Activated CD4-positive, alpha-beta T cell treated with anti-CD3 and anti-CD28 coated beads, Interleukin-2, Interleukin-6, amounts not matched to agents 100 ng/mL and 50 ng/mL, durations not matched to agents 16 hours and 8 hours (primary cell): ENCODE results near the gene CNBP.
"Not testable (repeated sequence)": the region's sequence is repeated elsewhere in the genome, so short reads cannot be mapped to it uniquely, and the experiment has no call there.

Experiments used
- DNase-seq: peaks from one replicate; pipeline ENCODE4 v3.0.0-alpha.2; 2020

Gene CNBP

DNA sequence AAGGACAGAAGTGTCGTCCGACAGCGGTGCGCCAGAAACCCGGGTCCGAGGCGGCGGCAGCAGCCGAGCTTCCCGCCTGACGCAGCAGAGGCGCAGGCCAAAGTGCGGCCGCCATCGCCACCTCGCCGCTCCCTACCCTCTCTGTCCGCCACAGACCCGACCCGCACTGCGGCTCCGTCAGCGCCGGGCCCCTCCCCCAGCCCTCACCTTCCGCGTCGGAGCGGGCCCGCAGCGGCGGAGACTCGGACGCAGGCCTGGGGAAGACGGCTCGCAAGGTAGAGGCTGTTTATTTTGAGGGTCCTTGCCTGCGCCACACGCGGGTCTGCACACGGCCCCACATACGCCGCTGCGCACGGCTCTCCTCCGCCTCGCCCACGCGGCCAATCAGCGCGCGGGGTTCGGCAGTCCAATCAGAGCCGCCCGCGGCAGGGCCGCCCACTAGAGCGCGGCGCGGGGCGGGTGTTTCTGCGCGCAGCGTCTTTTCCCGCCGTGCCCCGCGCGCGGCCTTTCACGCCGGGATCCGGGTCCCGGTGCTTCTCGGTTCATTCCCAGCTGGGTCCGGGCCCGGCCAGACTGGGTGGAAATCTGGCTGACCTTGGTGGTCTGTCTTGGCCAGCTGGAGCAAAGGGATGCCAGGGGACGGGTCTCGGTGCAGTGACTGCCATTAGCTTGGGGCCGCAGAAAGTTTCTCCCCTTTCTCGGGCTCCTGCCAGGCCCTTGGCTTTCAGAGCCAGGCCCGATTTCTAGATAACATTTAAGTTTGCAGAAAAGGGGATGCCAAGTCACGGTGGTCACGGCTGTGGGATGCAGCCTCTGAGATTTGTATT is at the start of gene CNBP:
Gene CNBP, minus strand, starts transcription at position 328 of the 827 bp plus-strand sequence. CDS start 12,139 bp downstream, outside the sequence.
- DNase-seq: peak; percentile 96

DNA sequence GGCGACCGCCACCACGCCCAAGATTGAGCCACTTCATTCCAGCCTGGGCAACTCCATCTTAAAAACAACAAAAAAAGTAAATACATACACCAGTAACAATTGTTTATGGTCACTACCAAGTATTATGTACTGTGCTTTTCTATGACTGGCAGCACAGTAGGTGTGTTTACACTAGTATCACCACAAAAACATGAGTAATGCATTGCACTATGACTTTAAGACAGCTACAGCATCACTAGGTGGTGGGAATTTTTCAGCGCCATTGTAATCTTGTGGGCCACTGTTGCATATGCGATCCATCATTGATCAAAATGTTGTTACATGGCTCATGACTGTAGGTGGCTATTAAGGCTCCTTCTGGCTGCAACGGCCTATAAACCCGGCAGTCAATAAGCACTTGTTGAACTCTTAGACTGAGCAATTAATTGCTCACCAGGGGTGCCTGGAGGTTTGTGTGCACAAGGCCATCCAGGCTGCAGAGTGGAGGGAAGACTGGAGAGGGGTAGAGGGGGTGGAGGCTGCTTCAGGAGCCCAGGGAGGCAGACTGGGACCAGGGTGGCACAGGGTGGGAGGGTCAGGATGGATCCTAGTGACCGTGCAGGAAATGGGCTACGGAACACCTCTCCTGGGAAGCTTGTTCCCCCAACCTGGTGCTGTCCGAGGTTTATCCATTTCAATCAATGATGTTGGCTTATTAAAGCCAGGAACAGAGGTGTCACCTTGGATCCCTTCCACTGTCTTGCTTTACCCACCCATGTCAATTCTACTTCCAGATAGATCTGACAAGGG is 47.8 kb upstream of the CNBP start:
- peak; percentile 32 for DNase-seq

DNA sequence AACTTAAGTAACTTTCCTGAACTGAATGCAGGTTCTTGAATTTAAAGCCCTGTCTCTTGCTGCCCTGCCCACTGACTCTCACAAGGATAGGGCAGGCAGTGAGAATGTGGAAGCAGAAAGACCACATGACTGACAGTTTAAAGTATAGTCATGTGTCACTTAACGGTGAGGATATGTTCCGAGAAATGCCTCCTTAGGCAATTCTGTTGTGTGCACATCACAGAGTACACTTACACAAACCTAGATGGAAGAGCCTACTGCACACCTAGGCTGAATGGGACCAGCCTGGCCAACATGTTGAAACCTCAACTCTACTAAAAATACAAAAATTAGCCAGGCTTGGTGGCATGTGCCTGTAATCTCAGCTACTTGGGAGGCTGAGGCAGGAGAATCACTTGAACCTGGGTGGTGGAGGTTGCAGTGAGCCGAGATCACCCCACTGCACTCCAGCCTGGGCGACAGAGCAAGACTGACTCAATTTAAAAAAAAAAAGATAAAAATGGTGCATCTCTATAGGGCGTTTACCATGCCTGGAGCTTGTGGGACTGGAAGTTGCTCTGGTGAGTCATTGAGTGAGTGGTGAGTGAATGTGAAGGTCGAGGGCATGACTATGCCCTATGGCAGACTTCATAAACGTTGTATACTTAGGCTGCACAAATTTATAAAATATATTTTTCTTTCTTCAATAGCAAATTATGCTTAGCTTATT is 46.8 kb upstream of the CNBP start:
- DNase-seq: peak; percentile 86

- DNase-seq: peak; percentile 12
Measured at GRCh38 chr3:129228891-129229585, 45.3 kb upstream of the CNBP start.

DNA sequence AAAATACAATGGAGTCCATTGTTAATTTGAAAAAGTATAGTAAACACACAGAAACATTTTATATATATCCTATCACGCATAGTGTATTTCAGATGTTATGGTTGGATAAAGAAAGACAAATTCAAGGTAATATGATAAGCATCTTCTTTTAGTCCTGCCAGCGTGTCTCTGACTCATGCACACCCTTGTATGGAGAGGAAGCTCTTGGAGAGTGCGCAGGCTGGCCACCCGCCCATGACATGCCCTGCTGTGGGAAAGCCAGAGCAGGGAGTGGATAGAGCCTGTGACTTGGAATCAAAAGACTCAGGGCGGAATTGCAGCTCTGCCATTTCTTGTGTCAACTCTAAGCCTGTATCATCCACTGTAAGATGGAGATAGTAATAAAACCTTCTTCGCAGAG is 42.7 kb upstream of the CNBP start:
- DNase-seq: peak; percentile 29

- peak; percentile 56 for DNase-seq
Measured at GRCh38 chr3:129224984-129225393, 41.3 kb upstream of the CNBP start.

DNA sequence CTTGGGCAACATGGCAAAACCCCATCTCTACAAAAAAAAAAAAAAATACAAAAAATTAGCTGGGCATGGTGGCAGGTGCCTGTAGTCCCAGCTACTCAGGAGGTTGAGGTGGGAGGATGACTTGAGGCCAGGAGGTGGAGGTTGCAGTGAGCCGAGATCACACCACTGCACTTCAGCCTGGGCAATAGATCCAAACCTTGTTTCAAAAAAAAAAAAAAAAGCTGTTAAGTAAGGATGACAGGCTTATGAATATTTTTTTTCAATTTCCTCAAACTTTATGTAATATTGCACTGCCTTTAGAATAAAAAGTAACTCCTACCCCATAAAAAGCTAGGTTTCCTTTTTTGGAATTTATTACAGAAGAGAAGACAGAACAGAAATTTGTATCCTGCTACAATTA is 40.7 kb upstream of the CNBP start:
- not testable (repeated sequence) for DNase-seq

- DNase-seq: no peak
Measured at GRCh38 chr3:129218742-129219141, 35.0 kb upstream of the CNBP start.

DNA sequence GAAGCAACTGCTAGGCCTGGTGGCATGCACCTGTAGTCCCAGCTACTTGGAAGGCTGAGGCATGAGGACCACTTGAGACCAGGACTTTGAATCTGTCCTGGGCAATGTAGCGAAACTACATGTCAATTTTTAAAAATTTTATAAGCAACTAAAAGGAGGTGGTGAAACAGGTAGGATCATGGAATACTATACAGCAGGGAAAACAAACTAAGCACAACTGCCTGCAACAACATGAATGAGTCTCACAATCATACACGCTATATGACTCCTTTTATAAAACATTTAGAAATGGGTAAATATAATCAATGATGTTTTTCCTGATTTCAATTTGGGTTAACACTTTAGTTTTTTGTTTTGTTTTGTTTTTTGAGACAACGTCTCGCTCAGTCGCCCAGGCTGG is 29.5 kb upstream of the CNBP start:
- no peak for DNase-seq

DNA sequence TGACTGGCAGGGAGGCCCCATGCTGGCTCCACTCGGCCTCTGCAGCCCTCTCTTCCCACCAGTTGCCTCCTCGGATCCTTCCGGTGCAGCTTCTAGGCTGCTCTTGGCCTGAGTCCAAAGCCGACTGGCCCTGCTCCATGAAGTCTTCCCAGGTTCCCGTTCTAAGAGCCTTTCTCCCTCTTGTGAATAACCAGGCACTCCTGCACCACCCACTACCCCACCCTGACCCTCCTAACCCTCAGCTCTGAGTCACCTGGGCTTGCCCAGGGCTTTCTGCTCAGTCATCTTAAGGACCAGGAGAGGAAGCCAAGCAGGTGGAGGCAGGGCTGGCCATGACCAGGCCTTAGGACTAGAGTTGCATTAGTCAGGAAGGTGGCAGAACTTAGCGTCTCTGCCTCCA is 28.1 kb upstream of the CNBP start:
- DNase-seq: no peak

DNA sequence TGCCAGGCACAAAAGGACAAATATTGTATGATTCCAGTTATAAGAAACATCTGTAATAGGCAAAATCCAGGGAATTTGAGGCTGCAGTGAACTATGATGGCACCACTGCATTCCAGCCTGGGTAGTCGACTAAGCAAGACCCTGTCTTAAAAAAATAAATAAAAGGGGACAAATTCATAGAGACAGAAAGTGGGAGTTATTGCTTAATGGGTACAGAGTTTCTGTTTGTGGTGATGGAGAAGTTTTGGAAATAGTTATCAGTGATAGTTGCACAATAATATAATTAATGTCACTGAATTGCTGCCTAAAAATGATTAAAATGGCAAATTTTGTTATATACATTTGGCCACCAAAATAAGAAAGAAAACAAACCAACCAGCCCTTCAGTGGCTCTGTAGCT is 27.6 kb upstream of the CNBP start:
- DNase-seq: no peak

DNA sequence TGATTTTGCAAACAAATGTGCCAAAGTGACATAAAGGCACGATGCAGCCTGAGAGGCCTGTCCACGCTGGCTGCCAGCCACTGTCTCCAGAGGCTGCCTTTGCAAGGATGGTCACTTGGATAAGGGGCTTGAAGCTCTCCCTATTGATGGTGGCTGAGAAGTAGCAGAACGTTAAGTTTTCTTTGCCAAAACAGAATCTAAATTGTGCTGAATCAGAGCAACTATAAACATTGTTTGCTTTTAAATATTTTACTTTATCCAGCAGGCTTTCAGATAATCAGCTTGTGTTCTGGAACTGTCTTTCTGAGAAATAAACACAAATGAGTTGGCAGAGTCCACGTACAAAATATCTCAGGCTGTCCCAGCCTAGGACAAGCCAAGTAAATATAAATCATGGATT is 23.8 kb upstream of the CNBP start:
- DNase-seq: no peak

- no peak for DNase-seq
Measured at GRCh38 chr3:129205109-129205832, 21.6 kb upstream of the CNBP start.

DNA sequence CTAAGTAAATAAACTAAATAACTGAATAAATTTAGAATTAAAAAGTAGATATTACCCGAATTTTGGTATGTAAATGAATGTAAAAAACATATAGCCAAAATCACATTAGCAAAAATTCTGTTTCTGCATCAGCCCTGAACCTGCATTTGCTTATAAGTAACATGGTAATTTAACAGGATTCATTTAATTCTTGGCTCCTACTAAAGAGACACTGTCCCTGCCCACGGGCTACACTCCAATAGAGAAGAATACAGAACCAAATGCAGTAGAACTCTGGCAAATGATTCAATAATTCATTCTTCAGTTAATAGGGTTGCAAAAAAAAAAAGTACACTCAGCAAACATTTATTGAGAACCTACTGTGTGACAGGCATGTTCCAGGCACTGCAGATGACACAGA is 20.8 kb upstream of the CNBP start:
- DNase-seq: no peak

DNA sequence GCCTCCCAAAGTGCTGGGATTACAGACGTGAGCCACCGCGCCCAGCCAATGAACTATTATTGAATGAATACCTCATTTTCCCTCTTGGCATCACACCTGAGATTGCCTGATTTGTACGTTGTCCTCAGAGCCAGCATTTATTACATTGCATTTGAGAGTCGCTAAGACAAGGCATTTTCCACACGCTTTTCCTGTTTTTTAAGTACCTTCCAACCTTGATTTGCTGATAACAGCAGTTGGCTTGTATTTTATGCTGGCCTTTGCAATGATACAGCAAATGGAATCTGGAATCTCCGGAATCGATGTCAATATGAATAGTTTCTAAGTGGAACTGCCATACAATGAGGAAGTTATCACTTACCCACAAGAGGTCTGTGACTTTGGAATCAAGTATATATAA is 15.7 kb upstream of the CNBP start:
- no peak for DNase-seq

DNA sequence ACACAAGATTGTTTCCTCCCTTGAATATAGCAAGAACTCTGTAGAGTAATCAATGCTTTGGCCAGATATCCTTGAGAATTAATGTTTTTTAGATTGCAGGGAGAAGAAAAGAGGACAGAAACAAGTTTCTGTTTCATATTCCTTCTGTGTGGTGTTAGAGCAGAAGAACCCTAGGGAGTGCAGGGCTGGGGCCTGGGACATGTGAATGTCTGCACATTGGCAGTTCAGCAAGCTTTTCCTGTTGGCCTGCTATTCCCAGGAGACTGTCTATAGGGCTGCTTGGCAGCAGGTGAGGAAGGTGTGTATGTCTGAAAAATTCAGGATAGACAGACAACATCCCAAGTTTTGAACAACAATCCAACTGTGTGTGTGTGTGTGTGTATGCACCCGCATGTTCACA is 13.6 kb upstream of the CNBP start:
- DNase-seq: no peak

GRCh38 chr3:129196601-129197000 is 12.9 kb upstream of the CNBP start:
- DNase-seq: no peak

GRCh38 chr3:129195731-129196256 is 12.1 kb upstream of the CNBP start:
- peak; percentile 43 for DNase-seq

- DNase-seq: not testable (repeated sequence)
Measured at GRCh38 chr3:129189793-129190192, 6.1 kb upstream of the CNBP start.

DNA sequence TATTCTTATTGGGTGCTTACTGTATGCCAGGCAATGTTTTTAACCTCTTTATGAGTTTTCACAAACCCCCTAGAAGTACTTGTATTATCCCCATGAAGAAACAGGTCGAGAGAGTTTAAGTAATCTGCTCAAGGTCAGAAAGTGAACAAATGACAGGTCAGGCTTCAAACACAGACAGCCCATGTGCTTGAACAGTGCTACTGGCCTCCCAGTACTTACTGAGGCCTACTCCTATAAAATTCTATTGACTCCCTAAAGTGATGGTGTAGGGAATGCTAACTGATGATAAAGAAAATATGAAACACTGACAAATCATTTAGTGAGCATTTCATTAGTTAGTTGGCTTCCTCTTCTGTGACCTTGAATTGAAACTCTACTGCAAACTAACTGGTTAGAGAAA is 4.2 kb upstream of the CNBP start:
- DNase-seq: no peak

GRCh38 chr3:129185783-129186182 is 2.1 kb upstream of the CNBP start:
- no peak for DNase-seq
